Measurements from ENCODE around the gene SNX9. TPM values are rescaled to one million over a fixed set of nuclear protein-coding genes. Genes with fewer than 3 reads are reported as not detected.

Gene SNX9
- total RNA-seq, 1 donor from 2014 or later, result 6.6 TPM

DNA sequence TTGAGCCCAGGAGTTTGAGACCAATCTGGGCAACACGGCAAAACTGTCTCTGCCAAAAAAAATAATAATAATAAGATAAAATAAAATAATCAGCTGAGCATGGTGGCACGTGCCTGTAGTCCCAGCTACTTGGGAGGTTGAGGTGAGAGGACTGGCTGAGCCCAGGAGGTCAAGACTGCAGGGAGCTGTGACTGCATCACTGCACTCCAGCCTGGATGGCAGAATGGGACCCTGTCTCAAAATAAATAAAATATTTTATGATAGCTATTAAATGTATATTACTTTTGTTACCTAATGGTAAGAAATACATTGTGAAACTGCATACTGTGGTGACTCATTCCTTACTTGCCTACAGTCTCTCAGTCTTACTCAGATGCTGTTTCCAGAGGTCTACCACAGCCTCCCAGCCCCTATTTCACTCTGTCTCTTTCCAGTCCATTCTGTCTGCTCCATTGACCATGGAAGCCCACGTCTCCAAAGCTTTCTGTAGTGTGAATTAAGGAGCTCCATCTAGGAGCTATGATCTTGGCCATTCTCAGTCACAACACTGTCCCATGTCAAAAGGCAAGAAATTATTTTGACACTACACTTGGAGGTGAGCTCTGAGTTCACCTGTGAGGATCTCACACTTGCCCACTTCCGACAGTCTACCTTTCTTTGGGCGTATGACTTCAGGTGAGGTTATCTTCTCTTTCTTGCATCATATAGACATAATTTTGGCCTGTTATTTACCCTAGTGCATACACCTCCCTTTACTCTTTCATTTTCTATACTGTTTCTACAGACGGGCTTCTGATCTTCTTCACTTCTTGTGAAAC is 22.4 kb upstream of the SNX9 start:
- intact Hi-C loops (cut with micrococcal nuclease), result loop anchor here (1.0 kb wide), 1 partner anchor 36 kb away; no protein-coding TSS in a partner anchor

GRCh38 chr6:157804448-157805327 is 18.4 kb upstream of the SNX9 start:
- intact Hi-C loops (cut with micrococcal nuclease), result no loop called here

DNA sequence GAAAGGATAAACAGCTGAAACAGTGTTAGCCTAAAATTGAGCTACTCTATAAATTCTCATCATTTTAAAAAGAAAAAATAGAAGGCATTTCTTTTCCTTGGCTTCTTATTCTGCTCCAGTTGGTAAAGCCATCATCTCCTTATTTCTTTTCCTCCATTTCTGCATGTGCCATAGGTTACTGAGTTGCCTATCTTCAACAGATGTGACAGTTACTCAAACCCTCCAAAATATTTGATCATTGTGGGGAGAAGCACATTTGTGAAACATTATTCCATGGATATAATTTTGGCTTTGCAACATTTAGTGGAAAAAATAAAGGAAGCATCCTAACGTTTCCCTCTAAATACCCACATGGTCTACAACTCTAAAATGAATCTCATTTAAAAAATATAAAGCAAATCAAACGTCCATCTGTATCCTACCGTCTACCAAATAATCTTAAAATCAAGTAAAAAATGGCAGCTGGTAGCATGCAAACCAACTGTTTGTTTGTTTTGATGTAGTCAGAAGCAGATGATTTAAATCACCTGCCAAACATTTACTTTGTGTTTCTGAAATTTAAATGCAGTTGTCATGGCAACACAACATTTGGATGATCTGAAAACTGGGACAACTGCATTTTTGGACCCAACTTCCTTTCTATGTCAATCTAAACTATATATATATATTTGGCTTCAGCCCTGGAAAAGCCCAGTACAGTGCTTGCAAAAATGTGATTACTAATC is 16.8 kb upstream of the SNX9 start:
- intact Hi-C loops (cut with micrococcal nuclease), result no loop called here

GRCh38 chr6:157806856-157807215 is 16.2 kb upstream of the SNX9 start:
- intact Hi-C loops (cut with micrococcal nuclease), result no loop called here

GRCh38 chr6:157808405-157808950 is 14.6 kb upstream of the SNX9 start:
- intact Hi-C loops (cut with micrococcal nuclease), result no loop called here

DNA sequence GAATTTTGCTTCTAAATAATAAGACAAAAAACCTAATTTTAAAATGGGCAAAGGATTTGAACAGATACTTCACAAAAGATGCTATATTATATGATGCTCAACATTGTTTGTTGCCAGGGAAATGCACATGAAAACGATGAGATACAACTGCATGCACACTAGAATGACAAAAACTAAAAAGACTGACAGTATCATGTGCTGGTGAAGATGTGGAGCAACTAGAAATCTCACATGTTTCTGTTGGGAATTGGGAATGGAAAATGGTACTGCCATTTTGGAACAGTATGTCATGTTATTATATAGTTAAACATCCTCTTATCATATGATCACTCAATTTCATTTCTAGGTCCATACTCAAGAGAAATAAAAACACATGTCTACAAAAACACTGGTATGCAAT is 13.4 kb upstream of the SNX9 start:
- intact Hi-C loops (cut with micrococcal nuclease), result no loop called here

- intact Hi-C loops (cut with micrococcal nuclease), result no loop called here
Observed at GRCh38 chr6:157811137-157811475, 11.9 kb upstream of the SNX9 start.

GRCh38 chr6:157811476-157812173 is 11.4 kb upstream of the SNX9 start:
- intact Hi-C loops (cut with micrococcal nuclease), result no loop called here

- intact Hi-C loops (cut with micrococcal nuclease), result no loop called here
Observed at GRCh38 chr6:157812425-157813171, 10.4 kb upstream of the SNX9 start.

- intact Hi-C loops (cut with micrococcal nuclease), result no loop called here
Observed at GRCh38 chr6:157813191-157813590, 9.9 kb upstream of the SNX9 start.

DNA sequence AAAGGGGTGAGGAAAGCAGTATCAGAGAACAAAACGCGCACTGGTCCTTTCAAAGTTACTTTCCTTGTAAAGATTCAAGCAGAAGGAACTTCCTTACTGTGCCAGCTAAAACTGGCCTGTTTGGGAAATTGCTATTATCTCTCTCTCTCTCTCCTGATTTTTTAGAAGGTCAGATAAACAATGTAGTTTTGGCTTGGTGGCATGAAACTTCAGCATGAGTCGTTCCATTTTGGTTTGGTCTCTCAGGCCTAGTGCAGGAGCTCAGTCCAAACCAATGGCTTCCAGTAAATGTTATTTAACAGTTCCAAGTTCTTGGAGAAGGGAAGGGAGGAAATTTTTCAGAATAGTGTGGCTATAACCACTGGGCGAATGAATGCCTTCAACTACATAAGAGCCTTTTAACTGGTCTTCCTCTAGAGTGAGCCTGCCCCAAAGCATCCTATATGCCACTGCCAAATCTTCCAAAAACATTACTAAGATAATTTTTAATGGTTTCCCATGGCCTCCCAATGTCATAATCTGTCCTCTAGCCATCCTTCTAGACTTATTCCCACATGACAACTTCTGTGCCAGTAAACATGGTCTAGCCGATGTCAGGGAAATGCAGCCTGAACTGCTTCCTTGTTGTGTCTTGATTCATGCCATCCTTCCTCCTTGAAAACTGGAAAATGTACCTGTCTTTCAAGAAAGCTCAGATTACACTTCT is 9.1 kb upstream of the SNX9 start:
- intact Hi-C loops (cut with micrococcal nuclease), result no loop called here

GRCh38 chr6:157814883-157815282 is 8.2 kb upstream of the SNX9 start:
- intact Hi-C loops (cut with micrococcal nuclease), result no loop called here

DNA sequence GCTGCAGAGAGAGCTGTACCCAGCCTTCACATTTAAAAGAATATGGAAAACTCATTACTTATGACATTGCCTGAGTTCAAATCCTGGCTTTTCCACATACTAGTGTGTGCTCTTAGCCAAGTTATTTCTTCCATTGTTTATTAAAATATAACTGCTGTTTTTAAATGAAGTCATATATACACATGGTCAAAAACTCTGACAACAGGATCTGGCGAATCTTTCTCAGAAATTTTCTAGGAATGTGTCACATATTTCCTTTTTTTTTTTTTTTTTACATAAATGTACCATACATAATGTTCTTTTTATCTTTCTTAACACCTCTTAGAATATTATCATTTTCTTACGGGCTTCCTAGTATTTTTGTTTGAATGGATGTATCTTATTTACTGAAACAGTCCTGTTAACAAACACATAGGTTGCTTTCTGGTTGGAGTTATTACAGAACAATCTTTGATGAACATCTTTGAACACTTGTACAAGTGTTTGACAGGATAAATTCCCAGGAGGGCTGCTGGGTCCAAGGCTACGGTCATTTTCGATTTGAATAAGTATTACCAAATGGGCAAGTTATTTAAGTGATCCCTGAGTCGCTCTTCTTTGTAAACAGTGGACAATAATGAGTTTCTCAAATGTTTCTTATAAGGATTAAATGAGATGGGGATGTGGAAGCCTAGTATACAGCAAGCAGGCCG is 1.6 kb upstream of the SNX9 start:
- intact Hi-C loops (cut with micrococcal nuclease), result loop anchor here (5.0 kb wide), 1 partner anchor 51 kb away; no protein-coding TSS in a partner anchor

DNA sequence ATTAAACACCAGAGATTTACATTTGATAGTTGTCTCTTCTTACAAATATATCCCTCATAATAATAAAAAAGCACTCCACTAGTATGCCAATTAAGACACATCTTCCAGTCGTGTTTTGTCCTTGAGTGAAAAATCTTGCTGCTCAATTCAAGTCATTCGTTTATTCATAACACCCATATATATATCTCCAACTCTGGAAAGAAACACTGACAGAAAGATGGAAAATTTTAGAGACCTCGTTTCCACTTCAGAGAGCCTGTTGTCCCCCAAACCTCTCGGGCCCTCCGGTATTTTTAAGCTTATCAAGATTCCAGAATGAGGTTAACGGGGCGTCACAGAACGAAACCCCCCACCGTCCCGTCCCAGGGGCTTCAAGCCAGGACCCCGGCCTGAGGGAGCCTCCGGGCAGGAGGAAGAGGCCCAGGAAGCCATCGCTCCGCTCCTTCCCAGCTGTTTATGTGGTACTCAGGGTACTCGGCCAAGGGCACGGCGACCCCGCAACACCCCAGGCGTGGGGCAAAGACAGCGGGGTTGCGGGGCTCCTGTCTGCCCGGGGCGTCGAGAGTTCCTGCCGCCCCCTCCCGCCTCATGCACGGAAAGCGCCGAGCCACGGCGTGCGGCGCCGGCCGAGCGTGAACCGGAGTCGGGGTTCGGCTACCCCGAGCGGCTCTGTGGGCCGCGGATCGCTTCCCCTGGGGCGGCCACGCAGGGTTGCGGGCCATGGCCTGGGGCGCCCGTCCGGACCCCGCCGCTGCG is 623 bp upstream of the SNX9 start:
- intact Hi-C loops (cut with micrococcal nuclease), result loop anchor here (5.0 kb wide), 1 partner anchor 50 kb away; no protein-coding TSS in a partner anchor

DNA sequence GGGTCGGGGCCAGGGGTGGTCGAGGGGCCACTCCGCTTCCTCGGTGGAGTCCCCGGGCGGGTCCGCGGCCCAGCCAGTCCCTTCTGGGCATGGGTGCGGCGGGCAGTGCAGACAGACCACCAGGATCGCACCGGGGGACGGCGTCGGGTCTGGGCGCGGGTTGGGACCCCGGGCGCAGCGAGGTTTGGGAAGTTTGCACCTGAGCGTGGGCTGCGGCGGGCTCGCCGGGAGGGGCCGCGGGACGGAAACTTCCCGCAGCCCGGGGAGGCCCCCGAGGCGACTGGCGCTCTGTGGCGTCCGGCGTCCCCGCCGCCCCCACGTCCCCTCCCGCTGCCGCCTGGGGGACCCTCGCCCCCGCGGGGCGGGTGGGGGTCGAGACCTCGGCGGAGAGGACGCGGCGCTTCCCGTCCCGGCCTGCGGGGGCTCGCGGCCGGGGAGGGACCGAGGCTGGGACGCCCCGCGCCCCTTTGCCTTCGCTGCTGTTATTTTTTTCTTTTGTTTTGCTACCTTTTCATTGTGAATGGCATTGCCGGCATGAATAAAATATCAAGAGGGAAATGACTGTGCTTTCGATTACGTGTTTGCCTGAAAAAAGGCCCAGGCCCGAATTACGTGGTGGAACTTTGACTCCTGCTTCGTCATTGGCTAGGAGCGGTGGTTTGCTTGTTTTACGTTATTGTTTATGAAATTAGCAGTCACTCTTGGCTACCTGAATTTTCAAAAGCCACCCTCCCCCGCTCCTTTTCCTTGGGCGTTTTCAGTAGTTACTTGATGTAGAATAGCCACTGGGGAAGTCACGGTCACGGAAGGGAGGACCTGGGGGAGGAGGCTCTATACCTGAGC is 703 bp downstream of the SNX9 start:
- intact Hi-C loops (cut with micrococcal nuclease), result loop anchor here (1.0 to 5.0 kb wide), 4 partner anchors 49 to 158 kb away; partner anchors contain the start of gene SYNJ2

- intact Hi-C loops (cut with micrococcal nuclease), result no loop called here
Observed at GRCh38 chr6:157825243-157825904, 2.3 kb downstream of the SNX9 start.
